NCI-H1436 (cell line): ENCODE results near the gene HPCA.

Source experiments
- DNase-seq: peaks from one replicate; lab custom pipeline; 2025; lab: John Stamatoyannopoulos, UW

The HPCA gene

GRCh38 chr1:32886004-32886827, at the start of gene HPCA:
HPCA (plus strand) TSS chr1:32886491; CDS start chr1:32888899, 2,408 bp downstream.
- peak; percentile 36 for DNase-seq

- peak; percentile 24 for DNase-seq
These were observed 37.8 kb upstream of the HPCA start for GRCh38 chr1:32848354-32849063.

- DNase-seq, result no peak
These were observed 30.3 kb upstream of the HPCA start for GRCh38 chr1:32855861-32856617.

- DNase-seq, result no peak
These were observed 28.2 kb upstream of the HPCA start for GRCh38 chr1:32858136-32858535.

- DNase-seq, result no peak
These were observed 27.5 kb upstream of the HPCA start for GRCh38 chr1:32858791-32859190.

- no peak for DNase-seq
These were observed 26.4 kb upstream of the HPCA start for GRCh38 chr1:32859915-32860314.

GRCh38 chr1:32860566-32860965, 25.7 kb upstream of the HPCA start:
- no peak for DNase-seq

- no peak for DNase-seq
These were observed 24.2 kb upstream of the HPCA start for GRCh38 chr1:32861904-32862695.

- DNase-seq, result no peak
These were observed 22.9 kb upstream of the HPCA start for GRCh38 chr1:32863218-32863880.

GRCh38 chr1:32863881-32864245, 22.4 kb upstream of the HPCA start:
- DNase-seq, result no peak

GRCh38 chr1:32864375-32865019, 21.8 kb upstream of the HPCA start:
- no peak for DNase-seq

- DNase-seq, result no peak
These were observed 20.5 kb upstream of the HPCA start for GRCh38 chr1:32865639-32866405.

GRCh38 chr1:32867151-32867550, 19.1 kb upstream of the HPCA start:
- no peak for DNase-seq

GRCh38 chr1:32867671-32868070, 18.6 kb upstream of the HPCA start:
- DNase-seq, result no peak

GRCh38 chr1:32868085-32868484, 18.2 kb upstream of the HPCA start:
- no peak for DNase-seq

GRCh38 chr1:32868806-32869455, 17.4 kb upstream of the HPCA start:
- no peak for DNase-seq

GRCh38 chr1:32869923-32870614, 16.2 kb upstream of the HPCA start:
- DNase-seq, result no peak

GRCh38 chr1:32870615-32871363, 15.5 kb upstream of the HPCA start, which contains the start of gene FNDC5:
FNDC5 (minus strand) TSS chr1:32870912.
- no peak for DNase-seq
